CD4-positive, alpha-beta T cell (primary cell): Measurements from ENCODE around the gene OSBPL5. TPM values are rescaled to one million over a fixed set of nuclear protein-coding genes. Genes with fewer than 3 reads are reported as not detected.
A peak's percentile ranks its signal among the peaks of the same experiment; 100 is the strongest.

Experiments used
- ATAC-seq: fragments of 200-7000 bp; cut with Tn5 transposase; one replicate; pipeline ENCODE4 v1.10.0; 2022; ENCODE audit warnings: mild to moderate bottlenecking; ENCODE audit not compliant: poor library complexity
- CTCF ChIA-PET: fragments of 350-600 bp; sonication (Branson Sonifier 250); formaldehyde crosslinking; loops from one replicate; lab custom pipeline; 2021; ENCODE audit warnings: antibody characterized with exemption, inconsistent platforms; lab: Charles Lee
- POLR2A ChIA-PET: fragments of 350-600 bp; sonication (Branson Sonifier 250); formaldehyde crosslinking; loops from one replicate; lab custom pipeline; 2021; ENCODE audit warnings: antibody characterized with exemption, inconsistent platforms; lab: Charles Lee
- DNase-seq, 14 experiments: peaks; one replicate each; pipeline ENCODE4 v3.0.0-alpha.2; 2013 to 2020; ENCODE audit warnings: mixed read lengths in 2 of 14
- H3K27ac ChIP-seq, 2 donors: one replicate each; pipeline versions ENCODE4 v1.5.1 to v1.7.0; 2013; ENCODE audit warnings: low read length in 2 of 2, low read depth in 1 of 2, mild to moderate bottlenecking in 1 of 2
- H3K27me3 ChIP-seq, 2 experiments: 1 replicate in 1 of 2; 2 replicates in 1 of 2; pipeline versions ENCODE4 v1.6.1 to v1.7.0; 2013; ENCODE audit warnings: low read length in 2 of 2, control low read depth in 1 of 2, mild to moderate bottlenecking in 1 of 2, moderate library complexity in 1 of 2; ENCODE audit not compliant: insufficient read depth in 2 of 2, control insufficient read depth in 1 of 2
- H3K36me3 ChIP-seq: one replicate; pipeline ENCODE4 v1.6.1; 2013; ENCODE audit warnings: low read length, control low read depth; ENCODE audit not compliant: insufficient read depth
- H3K4me1 ChIP-seq: one replicate; pipeline ENCODE4 v1.6.1; 2013; ENCODE audit warnings: low read length, control low read depth; ENCODE audit not compliant: insufficient read depth
- H3K4me3 ChIP-seq: one replicate; pipeline ENCODE4 v1.5.1; 2013; ENCODE audit warnings: mild to moderate bottlenecking, low read length, moderate library complexity
- H3K9me3 ChIP-seq, 2 experiments: 1 replicate in 1 of 2; 2 replicates in 1 of 2; pipeline versions ENCODE4 v1.6.1 to v1.7.0; 2013; ENCODE audit warnings: low read length in 2 of 2, mild to moderate bottlenecking in 2 of 2, control low read depth in 1 of 2, moderate library complexity in 1 of 2; ENCODE audit not compliant: control insufficient read depth in 1 of 2, insufficient read depth in 1 of 2
- H3K27ac Mint-ChIP-seq: one replicate; pipeline ENCODE4 v1.8.0; 2020; ENCODE audit warnings: mixed read lengths
- H3K27me3 Mint-ChIP-seq: one replicate; pipeline ENCODE4 v1.8.0; 2021; ENCODE audit warnings: mixed read lengths
- H3K36me3 Mint-ChIP-seq: one replicate; pipeline ENCODE4 v1.8.0; 2021; ENCODE audit warnings: low read depth, mixed read lengths
- H3K4me1 Mint-ChIP-seq: one replicate; pipeline ENCODE4 v1.8.0; 2021; ENCODE audit warnings: low read depth, mixed read lengths
- H3K4me3 Mint-ChIP-seq: one replicate; pipeline ENCODE4 v1.8.0; 2020; ENCODE audit warnings: mild to moderate bottlenecking, mixed read lengths
- H3K9me3 Mint-ChIP-seq: one replicate; pipeline ENCODE4 v1.8.0; 2020; ENCODE audit warnings: mixed read lengths
- CTCF ChIP-seq: fragments of 200-600 bp; IDR thresholded peaks from one replicate; pipeline ENCODE4 v1.8.0; 2022; ENCODE audit warnings: antibody characterized with exemption, mild to moderate bottlenecking
- intact Hi-C, 2 experiments: fragments of 100-400 bp; cut with DNase I in 1 of 2; cut with micrococcal nuclease in 1 of 2; formaldehyde crosslinking; loops; one replicate each; pipeline versions ENCODE4 v1.15.1 to v1.9.0; 2023 to 2025; cut with DNase I, micrococcal nuclease
- total RNA-seq, 174 experiments: library from RNA in 2 of 174; stranded (reverse) in 2 of 174; gene quantifications; one replicate each; pipeline ENCODE4 v1.2.3 and lab custom pipeline; 2021 to 2026

Gene OSBPL5
- total RNA-seq, 2 experiments from 2014 or later = 6.7 to 9.1 TPM

- peaks cover 62% of the 10 kb centered on the region for H3K4me1 ChIP-seq
- POLR2A ChIA-PET = no interaction called here
- no peaks in the 10 kb centered on the region for H3K27me3 ChIP-seq
- H3K27me3 Mint-ChIP-seq = no peaks in the 10 kb centered on the region
- peak overlapping the region in 1 of 2 donors; percentile 16 for H3K27ac ChIP-seq
- no peaks in the 10 kb centered on the region for H3K9me3 ChIP-seq
- DNase-seq (no peak), ATAC-seq (no peak)
- H3K36me3 Mint-ChIP-seq = peaks cover 5% of the 10 kb centered on the region
- TF ChIP-seq CTCF = no peak
- H3K4me1 Mint-ChIP-seq = peaks cover 46% of the 10 kb centered on the region
- H3K4me3 Mint-ChIP-seq = peak overlapping the region; percentile 90
- peak overlapping the region; percentile 83 for H3K4me3 ChIP-seq
- intact Hi-C loops = loop anchor here (2.0 to 10.0 kb wide), 7 partner anchors 41 to 651 kb away; partner anchors contain the start of genes KCNQ1 (in 1 of the 2), TRPM5 (in 1 of the 2), TSSC4 (in 1 of the 2) and ZNF195 (in 1 of the 2)
- H3K36me3 ChIP-seq = peaks cover 25% of the 10 kb centered on the region
- H3K27ac Mint-ChIP-seq = peak overlapping the region; percentile 75
- H3K9me3 Mint-ChIP-seq = no peaks in the 10 kb centered on the region
- CTCF ChIA-PET = interaction anchor here (1.8 kb wide), 2 partner anchors 36 to 163 kb away, joined by 4 to 5 read pairs; no protein-coding TSS in a partner anchor
Observed at GRCh38 chr11:3055891-3056290, 109.2 kb downstream of the OSBPL5 start.

- no peaks in the 10 kb centered on the region for H3K27me3 Mint-ChIP-seq
Observed at GRCh38 chr11:3052567-3052966, 112.5 kb downstream of the OSBPL5 start.

DNA sequence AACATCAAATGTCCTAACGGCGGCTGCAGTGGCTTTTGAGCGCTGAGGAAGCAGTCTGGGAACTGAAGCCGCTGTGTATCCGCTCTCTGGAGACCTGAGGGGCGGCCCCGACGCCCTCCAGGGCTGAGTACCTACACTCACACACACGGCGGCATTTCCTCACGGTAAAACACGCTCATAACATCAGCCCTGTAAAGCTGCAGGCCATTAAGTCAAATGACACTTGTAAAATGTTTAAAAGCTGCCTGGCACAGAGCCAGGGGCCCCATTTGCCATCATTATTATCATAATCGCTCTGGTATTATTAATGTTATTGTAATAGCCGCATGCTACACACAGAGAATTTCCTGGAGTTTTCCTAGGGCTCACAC is 113.0 kb downstream of the OSBPL5 start:
- ATAC-seq (no peak), DNase-seq (peak in 1 of 14 experiments; percentile 12)
- H3K4me1 Mint-ChIP-seq = peaks cover 54% of the 10 kb centered on the region
- H3K36me3 Mint-ChIP-seq = peaks cover 13% of the 10 kb centered on the region
- Histone ChIP-seq H3K27ac (no peak overlapping the region), H3K4me3 (no peak overlapping the region), H3K27me3 (no peaks in the 10 kb centered on the region), H3K9me3 (no peaks in the 10 kb centered on the region), H3K4me1 (peaks cover 84% of the 10 kb centered on the region), H3K36me3 (peaks cover 39% of the 10 kb centered on the region)
- TF ChIP-seq CTCF = no peak
- no peaks in the 10 kb centered on the region for H3K27me3 Mint-ChIP-seq
- POLR2A ChIA-PET = interaction anchor here (1.0 to 1.8 kb wide), 2 partner anchors 38 to 61 kb away, joined by 3 to 7 read pairs; no protein-coding TSS in a partner anchor
- H3K27ac Mint-ChIP-seq = no peak overlapping the region
- no peak overlapping the region for H3K4me3 Mint-ChIP-seq
- H3K9me3 Mint-ChIP-seq = no peaks in the 10 kb centered on the region
- intact Hi-C loops = loop anchor here in 1 of 2 experiments (10.0 kb wide), 3 partner anchors 323 to 647 kb away; partner anchors contain the start of genes KCNQ1, TRPM5, TSSC4 and ZNF195
- CTCF ChIA-PET = no interaction called here

More at GRCh38 chr11:3052567-3052966, 112.5 kb downstream of the OSBPL5 start:
- Mint-ChIP-seq H3K9me3 (no peaks in the 10 kb centered on the region), H3K4me3 (peak overlapping the region; percentile 31), H3K4me1 (peaks cover 59% of the 10 kb centered on the region), H3K27ac (no peak overlapping the region), H3K36me3 (peaks cover 13% of the 10 kb centered on the region)
- no peak for TF ChIP-seq CTCF
- POLR2A ChIA-PET = interaction anchor here (1.8 kb wide), 1 partner anchor 38 kb away, joined by 7 read pairs; no protein-coding TSS in a partner anchor
- DNase-seq (no peak), ATAC-seq (no peak)
- intact Hi-C loops = loop anchor here in 1 of 2 experiments (10.0 kb wide), 3 partner anchors 322 to 648 kb away; partner anchors contain the start of genes KCNQ1, TRPM5, TSSC4 and ZNF195
- Histone ChIP-seq H3K4me1 (peaks cover 84% of the 10 kb centered on the region), H3K36me3 (peaks cover 34% of the 10 kb centered on the region), H3K27me3 (no peaks in the 10 kb centered on the region), H3K27ac (no peak overlapping the region), H3K9me3 (no peaks in the 10 kb centered on the region), H3K4me3 (no peak overlapping the region)
- CTCF ChIA-PET = no interaction called here
